Measurements from ENCODE around the gene ARRDC4. TPM values are rescaled to one million over a fixed set of nuclear protein-coding genes. Genes with fewer than 3 reads are reported as not detected.

ARRDC4 gene
- total RNA-seq, 1 experiment from 2014 or later: 6.9 TPM

DNA sequence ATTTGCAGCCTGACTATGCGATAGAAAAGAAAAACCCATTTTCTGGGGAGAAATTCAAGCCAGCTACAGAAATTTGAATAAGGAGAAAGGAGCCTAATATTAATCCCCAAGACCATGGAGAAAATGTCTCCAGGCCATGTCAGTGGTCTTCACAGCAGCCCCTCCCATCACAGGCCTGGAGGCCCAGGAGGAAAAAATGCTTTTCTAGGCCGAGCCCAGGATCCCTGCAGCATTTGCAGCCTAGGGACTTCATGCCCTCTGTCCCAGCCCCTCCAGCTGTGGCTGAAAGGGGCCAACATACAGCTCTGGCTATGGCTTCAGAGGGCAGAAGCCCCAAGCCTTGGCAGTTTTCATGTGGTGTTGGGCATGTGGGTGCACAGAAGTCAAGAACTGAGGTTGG, 26.3 kb downstream of the ARRDC4 start:
- no peaks in the 10 kb centered on the region for H3K9me3 ChIP-seq (ENCODE audit: insufficient read depth, low read depth)
- CTCF ChIA-PET: no interaction called here

DNA sequence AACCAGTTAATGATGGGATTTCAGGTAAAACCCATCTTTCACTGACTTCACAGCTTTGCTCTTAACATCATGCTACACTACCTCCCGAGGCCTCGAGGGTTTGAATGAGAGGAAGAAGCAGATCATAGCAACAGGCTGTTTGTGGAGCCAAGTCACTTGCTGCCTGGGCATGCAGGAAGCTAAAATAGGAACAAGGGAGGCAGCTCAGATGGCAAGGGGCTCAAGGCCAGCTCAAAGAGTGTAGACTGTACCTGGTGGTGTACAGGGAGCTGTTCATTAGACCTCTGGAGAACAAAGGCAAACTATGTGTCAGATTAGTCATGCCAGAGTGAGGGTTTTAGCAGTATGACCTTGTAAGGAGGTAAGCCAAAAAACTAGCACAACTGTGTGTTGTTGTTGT, 28.8 kb downstream of the ARRDC4 start:
- Histone ChIP-seq H3K9me2 (ENCODE audit: insufficient read depth) (no peaks in the 10 kb centered on the region), H3K79me2 (ENCODE audit: low read depth) (no peaks in the 10 kb centered on the region), H3K4me1 (replicated peaks; ENCODE audit: insufficient read depth) (no peaks in the 10 kb centered on the region), H3F3A (ENCODE audit: insufficient read depth, low read depth) (no peaks in the 10 kb centered on the region), H3K36me3 (ENCODE audit: low read depth) (no peaks in the 10 kb centered on the region), H3K4me3 (no peak overlapping the region), H3K27me3 (ENCODE audit: insufficient read depth, low read depth) (no peaks in the 10 kb centered on the region), H3K9me3 (ENCODE audit: insufficient read depth, low read depth) (no peaks in the 10 kb centered on the region), H3K4me2 (no peak overlapping the region), H3K27ac (no peak overlapping the region), H4K20me1 (ENCODE audit: insufficient read depth) (no peaks in the 10 kb centered on the region), H2AFZ (no peak overlapping the region)
- no TSS peak for BruUV-seq (replicated peaks)
- ChIA-PET CTCF (no interaction called here), POLR2A (ENCODE audit: unreplicated experiment) (no interaction called here)
- DNase-seq: no peak
- TF ChIP-seq, protein P1, sequence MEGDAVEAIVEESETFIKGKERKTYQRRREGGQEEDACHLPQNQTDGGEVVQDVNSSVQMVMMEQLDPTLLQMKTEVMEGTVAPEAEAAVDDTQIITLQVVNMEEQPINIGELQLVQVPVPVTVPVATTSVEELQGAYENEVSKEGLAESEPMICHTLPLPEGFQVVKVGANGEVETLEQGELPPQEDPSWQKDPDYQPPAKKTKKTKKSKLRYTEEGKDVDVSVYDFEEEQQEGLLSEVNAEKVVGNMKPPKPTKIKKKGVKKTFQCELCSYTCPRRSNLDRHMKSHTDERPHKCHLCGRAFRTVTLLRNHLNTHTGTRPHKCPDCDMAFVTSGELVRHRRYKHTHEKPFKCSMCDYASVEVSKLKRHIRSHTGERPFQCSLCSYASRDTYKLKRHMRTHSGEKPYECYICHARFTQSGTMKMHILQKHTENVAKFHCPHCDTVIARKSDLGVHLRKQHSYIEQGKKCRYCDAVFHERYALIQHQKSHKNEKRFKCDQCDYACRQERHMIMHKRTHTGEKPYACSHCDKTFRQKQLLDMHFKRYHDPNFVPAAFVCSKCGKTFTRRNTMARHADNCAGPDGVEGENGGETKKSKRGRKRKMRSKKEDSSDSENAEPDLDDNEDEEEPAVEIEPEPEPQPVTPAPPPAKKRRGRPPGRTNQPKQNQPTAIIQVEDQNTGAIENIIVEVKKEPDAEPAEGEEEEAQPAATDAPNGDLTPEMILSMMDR (conservative IDR thresholded peaks at IDR 0.05): no peak
- no peak for TF ChIP-seq EZH2 (IDR thresholded peaks at IDR 0.05; ENCODE audit: low read depth)
- intact Hi-C loops (cut with micrococcal nuclease; ENCODE audit: unreplicated experiment): no loop called here

More for the DNA sequence above, 26.3 kb downstream of the ARRDC4 start:
- intact Hi-C loops (cut with micrococcal nuclease; ENCODE audit: unreplicated experiment): no loop called here
- H3K9me2 ChIP-seq (ENCODE audit: insufficient read depth): no peaks in the 10 kb centered on the region
- H3K36me3 ChIP-seq (ENCODE audit: low read depth): no peaks in the 10 kb centered on the region
- DNase-seq: no peak
- TF ChIP-seq, protein P1 (conservative IDR thresholded peaks at IDR 0.05): no peak
- TF ChIP-seq EZH2 (IDR thresholded peaks at IDR 0.05; ENCODE audit: low read depth): no peak
- no TSS peak for BruUV-seq (replicated peaks)
- no peaks in the 10 kb centered on the region for H3F3A ChIP-seq (ENCODE audit: insufficient read depth, low read depth)
- H3K27me3 ChIP-seq (ENCODE audit: insufficient read depth, low read depth): no peaks in the 10 kb centered on the region
- H3K27ac ChIP-seq: no peak overlapping the region
- no peaks in the 10 kb centered on the region for H3K79me2 ChIP-seq (ENCODE audit: low read depth)
- no peak overlapping the region for H3K4me3 ChIP-seq
- H4K20me1 ChIP-seq (ENCODE audit: insufficient read depth): no peaks in the 10 kb centered on the region
- H3K4me2 ChIP-seq: no peak overlapping the region
- H2AFZ ChIP-seq: no peak overlapping the region
- H3K4me1 ChIP-seq (replicated peaks; ENCODE audit: insufficient read depth): no peaks in the 10 kb centered on the region
- POLR2A ChIA-PET (ENCODE audit: unreplicated experiment): no interaction called here

DNA sequence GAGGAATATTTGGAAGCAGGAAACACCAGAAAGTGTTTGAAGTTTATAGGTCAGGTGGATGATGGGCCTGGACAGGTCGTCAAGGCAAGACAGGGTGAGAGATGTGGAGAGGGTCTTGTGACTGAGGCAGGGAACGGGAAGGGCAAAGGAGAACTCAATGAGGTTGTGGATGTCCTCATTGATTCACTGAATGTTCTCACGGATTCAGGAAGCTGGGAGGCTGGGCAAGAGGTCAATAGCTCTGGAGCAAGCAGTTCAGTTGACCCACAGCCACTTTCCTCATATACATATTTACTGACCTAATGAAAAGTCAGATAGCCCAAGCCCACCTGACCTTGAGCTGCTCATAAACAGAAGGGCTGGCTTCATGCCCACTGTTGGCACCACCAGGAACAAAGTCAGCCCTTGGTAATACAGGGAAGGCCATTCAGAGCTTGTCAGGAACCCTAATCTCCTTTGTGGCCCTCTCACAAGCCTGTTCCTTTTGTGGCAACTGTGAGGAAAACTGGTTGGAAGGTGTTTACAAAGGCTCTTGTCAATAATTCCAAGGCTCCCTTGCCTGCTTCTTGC, 31.6 kb downstream of the ARRDC4 start:
- no peak for DNase-seq
- Histone ChIP-seq H3K4me3 (no peak overlapping the region), H3K4me2 (no peak overlapping the region), H4K20me1 (ENCODE audit: insufficient read depth) (no peaks in the 10 kb centered on the region), H3K27ac (no peak overlapping the region), H3K27me3 (ENCODE audit: insufficient read depth, low read depth) (no peaks in the 10 kb centered on the region), H2AFZ (no peak overlapping the region), H3K79me2 (ENCODE audit: low read depth) (no peaks in the 10 kb centered on the region), H3K4me1 (replicated peaks; ENCODE audit: insufficient read depth) (no peaks in the 10 kb centered on the region), H3K9me2 (ENCODE audit: insufficient read depth) (no peaks in the 10 kb centered on the region), H3K9me3 (ENCODE audit: insufficient read depth, low read depth) (0 out of 2 replicates have a peak, but pooled peaks cover 4% of the 10 kb centered on the region), H3F3A (ENCODE audit: insufficient read depth, low read depth) (no peaks in the 10 kb centered on the region), H3K36me3 (ENCODE audit: low read depth) (no peaks in the 10 kb centered on the region)
- ChIA-PET CTCF (no interaction called here), POLR2A (ENCODE audit: unreplicated experiment) (no interaction called here)
- no TSS peak for BruUV-seq (replicated peaks)
- TF ChIP-seq, protein P1 (conservative IDR thresholded peaks at IDR 0.05): no peak
- TF ChIP-seq EZH2 (IDR thresholded peaks at IDR 0.05; ENCODE audit: low read depth): no peak
- intact Hi-C loops (cut with micrococcal nuclease; ENCODE audit: unreplicated experiment): loop anchor here (10.0 kb wide), 1 partner anchor 83 kb away; no protein-coding TSS in a partner anchor
